ENCODE data around the gene SOX11.

SOX11 gene

GRCh38 chr2:5722236-5722635 lies 30.1 kb downstream of the SOX11 start:
- DNase-seq (ENCODE audit: low read depth in 2 of 3, low spot score in 1 of 3): no peak

GRCh38 chr2:5723791-5724735 lies 31.9 kb downstream of the SOX11 start:
- DNase-seq (ENCODE audit: low read depth in 2 of 3, low spot score in 1 of 3): no peak

GRCh38 chr2:5725072-5725471 lies 32.9 kb downstream of the SOX11 start:
- no peak for DNase-seq (ENCODE audit: low read depth in 2 of 3, low spot score in 1 of 3)

- DNase-seq (ENCODE audit: low read depth in 2 of 3, low spot score in 1 of 3): no peak
Measured at GRCh38 chr2:5725794-5726463, 33.7 kb downstream of the SOX11 start.

GRCh38 chr2:5727235-5727634 lies 35.1 kb downstream of the SOX11 start:
- DNase-seq (ENCODE audit: low read depth in 2 of 3, low spot score in 1 of 3): no peak

GRCh38 chr2:5729416-5729815 lies 37.2 kb downstream of the SOX11 start:
- no peak for DNase-seq (ENCODE audit: low read depth in 2 of 3, low spot score in 1 of 3)

- no peak for DNase-seq (ENCODE audit: low read depth in 2 of 3, low spot score in 1 of 3)
Measured at GRCh38 chr2:5730386-5730785, 38.2 kb downstream of the SOX11 start.

GRCh38 chr2:5734859-5735520 lies 42.8 kb downstream of the SOX11 start:
- no peak for DNase-seq (ENCODE audit: low read depth in 2 of 3, low spot score in 1 of 3)

GRCh38 chr2:5735521-5735861 lies 43.3 kb downstream of the SOX11 start:
- DNase-seq (ENCODE audit: low read depth in 2 of 3, low spot score in 1 of 3): no peak

GRCh38 chr2:5736050-5736449 lies 43.9 kb downstream of the SOX11 start:
- DNase-seq (ENCODE audit: low read depth in 2 of 3, low spot score in 1 of 3): no peak

GRCh38 chr2:5736886-5737285 lies 44.7 kb downstream of the SOX11 start:
- DNase-seq (ENCODE audit: low read depth in 2 of 3, low spot score in 1 of 3): no peak

- no peak for DNase-seq (ENCODE audit: low read depth in 2 of 3, low spot score in 1 of 3)
Measured at GRCh38 chr2:5740053-5740452, 47.9 kb downstream of the SOX11 start.

GRCh38 chr2:5740817-5741216 lies 48.6 kb downstream of the SOX11 start:
- no peak for DNase-seq (ENCODE audit: low read depth in 2 of 3, low spot score in 1 of 3)

GRCh38 chr2:5741242-5741641 lies 49.1 kb downstream of the SOX11 start:
- no peak for DNase-seq (ENCODE audit: low read depth in 2 of 3, low spot score in 1 of 3)

GRCh38 chr2:5742126-5742525 lies 49.9 kb downstream of the SOX11 start:
- DNase-seq (ENCODE audit: low read depth in 2 of 3, low spot score in 1 of 3): no peak

GRCh38 chr2:5748391-5748790 lies 56.2 kb downstream of the SOX11 start:
- no peak for DNase-seq (ENCODE audit: low read depth in 2 of 3, low spot score in 1 of 3)

- no peak for DNase-seq (ENCODE audit: low read depth in 2 of 3, low spot score in 1 of 3)
Measured at GRCh38 chr2:5748946-5749345, 56.8 kb downstream of the SOX11 start.

- no peak for DNase-seq (ENCODE audit: low read depth in 2 of 3, low spot score in 1 of 3)
Measured at GRCh38 chr2:5749347-5749746, 57.2 kb downstream of the SOX11 start.

All from stimulated activated CD4-positive, alpha-beta T cell treated with anti-CD3 and anti-CD28 coated beads, Interleukin-12 subunit alpha, Interleukin-12 subunit beta, amount 100 ng/mL, for 48 hours (primary cell).